Glomerular endothelial cell (primary cell): ENCODE measurements around the gene AHCYL1. TPM values are rescaled to one million over a fixed set of nuclear protein-coding genes. Genes with fewer than 3 reads are reported as not detected.

Experiments
- DNase-seq: peaks from one replicate; pipeline ENCODE4 v3.0.0-alpha.2; 2011; ENCODE audit warnings: low read depth, low spot score; ENCODE audit errors: extremely low read depth
- total RNA-seq: library from RNA; depleted of rRNA; stranded (reverse); fragments of >200 nt; gene quantifications from 2 replicates; pipeline ENCODE4 v1.2.3, GENCODE V29; 2015

The AHCYL1 gene
- total RNA-seq, 1 donor from 2014 or later, result 51.6 TPM

DNA sequence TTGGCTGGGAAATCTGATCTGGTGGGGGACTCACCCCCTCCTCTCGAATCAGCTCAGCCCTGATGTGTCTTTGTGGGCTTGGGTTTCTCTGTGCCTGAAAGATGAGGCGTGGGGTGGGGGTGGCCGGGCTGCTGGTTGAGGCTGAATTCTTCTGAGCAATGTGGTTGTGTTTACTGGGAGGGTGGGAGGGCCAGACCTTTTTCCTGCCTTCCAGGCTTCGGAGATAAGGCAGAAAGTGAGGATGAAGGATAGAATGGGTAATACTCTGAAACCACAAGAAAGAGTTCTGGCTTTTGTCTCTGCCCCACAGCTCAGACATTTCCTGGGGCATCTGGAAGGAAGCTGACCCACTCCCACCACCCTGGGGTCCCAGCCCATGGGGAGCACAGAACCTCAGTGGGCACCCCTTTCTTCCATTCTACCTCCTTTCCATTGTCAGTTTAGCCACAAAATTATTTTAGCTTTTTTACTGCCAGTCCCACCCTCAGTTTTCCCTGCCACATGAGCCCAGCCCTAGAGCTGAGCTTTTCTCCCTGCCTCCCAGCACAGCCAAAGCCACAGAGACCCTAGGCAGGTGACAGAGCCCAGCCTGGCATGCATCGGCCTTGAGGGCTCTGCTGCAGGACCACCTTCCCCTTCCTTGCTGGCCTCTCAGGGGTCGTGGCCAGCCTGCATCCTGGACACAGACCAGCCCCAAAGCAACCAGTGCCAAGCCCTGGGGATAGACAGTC, 74.7 kb downstream of the AHCYL1 start:
- no peak for DNase-seq

DNA sequence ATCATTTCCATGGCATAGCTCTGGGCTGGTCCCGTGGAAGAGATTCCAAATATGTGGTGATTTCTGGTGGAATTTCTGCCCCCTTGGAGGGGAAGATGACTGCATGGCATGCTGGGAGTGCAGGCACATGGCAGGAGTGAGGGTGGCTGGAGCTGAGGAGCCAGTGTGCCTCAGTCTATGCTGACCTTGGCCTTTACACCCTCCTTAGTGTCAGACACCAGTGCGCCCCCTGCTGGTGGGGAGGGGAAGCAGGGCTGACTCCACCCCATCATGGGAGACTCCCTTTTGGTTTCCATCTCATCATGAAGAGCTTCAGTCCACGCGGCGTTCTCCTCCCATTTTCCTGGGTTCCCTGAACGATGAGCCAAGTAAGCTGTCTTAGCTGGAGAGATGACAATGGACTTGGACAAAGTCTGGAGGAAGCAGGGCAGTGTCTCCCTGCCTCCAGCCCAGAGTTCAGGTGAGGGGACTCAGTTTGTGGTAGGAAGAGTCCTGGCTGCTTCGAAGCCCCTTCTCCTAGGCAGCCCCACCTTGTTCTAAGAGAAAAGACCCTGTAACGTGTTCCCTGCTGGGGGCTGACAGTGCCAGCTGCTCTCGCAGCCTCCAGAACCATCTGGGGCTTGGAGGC, 75.6 kb downstream of the AHCYL1 start:
- DNase-seq, result no peak

DNA sequence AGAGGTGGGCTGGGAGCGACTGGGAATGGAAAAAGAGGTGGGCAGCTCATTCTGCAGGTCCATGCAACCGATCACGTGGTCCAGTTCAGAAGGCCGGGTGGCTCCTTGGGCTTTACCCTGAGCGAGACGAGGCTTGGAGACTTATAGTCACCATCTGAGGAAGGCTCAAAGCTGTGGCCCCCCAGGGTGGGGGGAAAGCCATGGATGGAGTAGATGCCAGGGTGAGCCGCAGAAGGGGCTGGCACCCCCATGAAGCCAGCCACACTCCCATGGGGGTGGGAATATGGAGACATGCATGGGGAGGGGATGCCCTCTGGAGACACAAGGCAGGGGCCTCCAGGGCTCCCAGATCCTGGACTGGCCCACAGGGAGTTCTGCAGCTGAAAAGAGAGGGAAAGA, 76.1 kb downstream of the AHCYL1 start:
- no peak for DNase-seq

DNA sequence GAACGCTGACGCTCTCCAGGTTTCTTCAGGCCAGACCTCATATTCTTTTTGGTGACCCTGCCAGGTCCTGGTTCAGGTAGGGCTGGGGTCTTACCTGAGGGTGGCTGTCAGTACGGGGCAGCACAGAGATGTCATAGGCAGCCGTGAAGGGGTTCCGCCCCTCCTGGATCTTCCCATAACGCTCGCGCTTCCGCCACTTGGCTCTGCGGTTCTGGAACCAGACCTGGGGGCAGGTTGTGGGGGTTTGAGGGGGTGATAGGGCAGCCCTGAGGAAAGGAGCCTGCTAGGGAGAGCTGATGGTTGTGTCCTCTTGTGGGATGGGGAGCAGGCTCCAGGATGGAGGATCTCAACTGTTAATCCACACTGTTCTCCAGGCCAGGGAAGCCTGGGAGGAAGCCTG, 76.8 kb downstream of the AHCYL1 start:
- DNase-seq, result no peak

DNA sequence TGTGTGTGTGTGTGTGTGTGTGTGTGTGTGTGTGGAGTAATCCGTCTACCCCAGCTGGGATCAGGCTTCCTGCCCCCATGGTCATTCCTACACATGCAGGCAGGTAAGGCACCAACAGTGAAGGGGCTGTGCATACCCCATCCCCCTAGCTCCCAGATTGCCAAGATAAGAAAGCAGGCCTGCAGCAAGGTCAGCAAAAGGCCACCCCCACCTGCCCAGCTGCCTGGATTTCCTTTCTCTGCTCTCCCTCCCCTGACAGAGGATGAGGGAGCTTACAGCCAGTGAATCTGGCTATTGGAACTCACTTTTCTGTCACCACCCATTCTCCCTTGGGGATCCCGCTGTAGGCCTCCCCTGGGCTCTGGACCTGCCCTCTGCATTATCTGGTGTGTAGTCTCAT, 78.0 kb downstream of the AHCYL1 start:
- DNase-seq, result no peak

DNA sequence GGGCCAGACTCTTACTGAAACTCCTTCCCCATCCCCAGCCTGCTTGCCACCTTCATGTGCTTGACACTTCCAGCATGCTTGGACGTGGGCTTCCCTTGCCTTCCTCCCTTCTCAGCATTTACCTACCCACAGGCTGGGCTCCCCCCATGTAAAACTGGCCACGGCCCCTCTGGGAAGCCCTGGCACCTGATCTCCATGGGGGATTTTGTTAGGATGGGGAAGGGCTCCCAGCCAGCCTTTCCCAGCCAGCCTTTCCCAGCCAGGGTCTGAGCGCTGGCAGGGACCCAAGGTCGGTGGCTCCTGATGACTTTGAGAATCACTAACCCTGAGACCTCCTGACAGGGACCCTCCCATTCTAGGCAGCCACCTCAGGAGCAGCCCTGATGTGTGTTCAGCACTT, 79.2 kb downstream of the AHCYL1 start:
- DNase-seq, result no peak

DNA sequence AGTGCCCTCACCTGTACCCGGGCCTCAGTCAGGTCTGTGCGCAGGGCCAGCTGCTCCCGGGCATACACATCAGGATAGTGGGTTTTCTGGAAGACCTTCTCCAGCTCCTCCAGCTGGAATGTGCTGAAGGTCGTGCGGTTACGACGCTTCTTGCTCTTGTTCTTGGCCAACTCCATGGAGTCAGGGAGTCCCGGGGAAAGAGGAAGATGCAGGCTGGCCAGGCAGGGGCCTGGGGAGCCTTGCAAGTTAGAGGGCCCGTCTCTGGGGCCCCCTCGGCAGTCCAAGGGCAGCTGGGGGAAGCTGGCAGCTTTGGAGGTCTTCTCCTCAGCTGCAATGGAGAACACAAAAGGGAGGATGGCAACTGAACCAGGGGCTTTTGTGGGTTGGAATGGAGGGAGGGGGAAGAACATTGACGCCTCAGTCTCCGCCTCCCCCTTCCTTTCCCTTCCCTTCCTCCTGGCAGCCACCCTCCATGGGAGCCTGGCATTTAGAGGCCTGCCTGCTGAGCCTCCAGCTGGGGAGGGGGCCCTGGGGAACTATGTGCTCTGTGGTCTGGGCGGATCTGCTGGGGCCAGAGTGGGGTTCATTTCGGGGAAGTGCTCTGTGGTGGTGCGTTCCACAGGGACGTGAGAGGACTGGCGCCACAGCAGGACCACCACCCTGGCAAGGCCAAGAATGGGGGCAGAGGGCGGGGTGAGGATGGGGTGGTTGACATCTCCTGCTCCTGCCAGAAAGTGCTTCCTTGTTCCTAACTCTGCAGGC, 80.2 kb downstream of the AHCYL1 start:
- no peak for DNase-seq

DNA sequence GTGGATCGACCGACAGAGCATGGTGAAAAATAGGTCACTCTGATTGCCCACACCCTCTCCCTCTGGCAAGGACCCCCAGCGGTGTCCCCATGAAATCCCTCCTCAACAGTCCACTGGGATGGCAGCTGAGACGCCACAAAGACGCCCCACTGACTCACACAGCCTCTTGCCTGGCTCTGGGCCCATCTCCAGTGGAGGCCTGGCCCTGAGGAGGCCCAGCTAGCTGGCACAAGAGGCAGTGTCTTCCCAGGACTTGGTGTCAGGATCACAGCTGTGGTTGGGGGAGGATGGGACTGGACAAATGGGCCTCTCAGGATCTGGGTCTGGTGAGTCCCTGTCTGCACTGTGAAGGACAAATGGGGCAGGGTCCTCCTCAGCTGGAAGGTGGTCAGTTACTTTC, 81.3 kb downstream of the AHCYL1 start:
- DNase-seq, result no peak

DNA sequence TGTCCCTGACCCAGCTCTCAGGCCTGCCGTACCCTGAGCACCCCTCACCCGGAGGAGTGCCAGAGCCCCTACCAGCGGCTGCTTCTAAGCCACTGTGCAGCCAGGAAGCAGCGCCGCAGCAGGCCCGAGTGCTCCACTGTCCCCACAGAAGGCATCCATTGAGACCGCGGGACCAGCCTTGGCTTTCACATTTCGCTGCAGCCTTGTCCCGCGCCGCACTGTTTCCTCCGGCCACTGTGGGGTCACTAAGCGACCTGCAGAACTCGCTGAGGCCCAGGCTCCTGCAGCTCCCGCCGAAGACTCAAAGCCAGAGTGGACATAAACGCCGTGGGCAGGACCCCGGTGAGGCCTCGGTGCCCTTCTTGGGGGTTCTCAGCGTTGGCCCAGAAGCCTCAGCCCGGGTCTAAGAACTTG, 82.9 kb downstream of the AHCYL1 start:
- no peak for DNase-seq

DNA sequence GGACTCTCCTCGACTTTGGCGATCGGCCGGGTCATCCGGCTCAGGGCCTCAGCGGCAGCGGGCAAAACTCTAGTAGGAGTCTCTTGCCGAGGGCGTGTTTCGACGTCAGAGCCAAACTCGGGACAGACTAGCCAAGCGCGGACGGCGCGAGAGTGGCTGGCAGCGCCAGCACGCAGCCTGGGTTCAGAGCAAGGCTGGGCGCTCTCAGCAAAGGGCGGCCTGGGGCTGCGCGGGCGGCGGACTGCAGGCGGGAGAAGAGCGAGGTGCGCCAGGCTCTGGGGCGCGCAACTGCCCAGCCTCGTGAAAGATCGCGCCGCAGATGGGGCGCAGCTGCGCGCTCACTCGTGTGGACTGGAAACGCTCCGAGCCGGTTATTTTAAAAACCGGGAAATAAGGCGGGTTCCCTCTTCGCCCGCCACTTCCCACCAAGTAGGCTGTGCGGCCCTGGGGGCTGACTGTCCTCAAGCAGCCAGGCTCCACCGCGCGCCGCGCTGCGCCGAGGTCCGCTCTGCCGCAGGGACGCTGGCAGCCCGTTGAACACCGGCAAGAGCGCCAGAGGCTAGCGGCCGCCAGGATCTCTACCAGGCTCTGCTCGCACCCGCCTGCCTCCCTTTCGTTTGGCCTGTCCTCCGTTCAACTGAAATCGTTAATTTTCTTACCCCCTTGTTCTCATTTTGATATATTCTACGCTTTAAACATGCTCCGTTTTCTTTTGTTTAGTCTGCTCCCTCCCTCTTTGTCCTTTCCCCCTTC, 83.5 kb downstream of the AHCYL1 start:
- no peak for DNase-seq

DNA sequence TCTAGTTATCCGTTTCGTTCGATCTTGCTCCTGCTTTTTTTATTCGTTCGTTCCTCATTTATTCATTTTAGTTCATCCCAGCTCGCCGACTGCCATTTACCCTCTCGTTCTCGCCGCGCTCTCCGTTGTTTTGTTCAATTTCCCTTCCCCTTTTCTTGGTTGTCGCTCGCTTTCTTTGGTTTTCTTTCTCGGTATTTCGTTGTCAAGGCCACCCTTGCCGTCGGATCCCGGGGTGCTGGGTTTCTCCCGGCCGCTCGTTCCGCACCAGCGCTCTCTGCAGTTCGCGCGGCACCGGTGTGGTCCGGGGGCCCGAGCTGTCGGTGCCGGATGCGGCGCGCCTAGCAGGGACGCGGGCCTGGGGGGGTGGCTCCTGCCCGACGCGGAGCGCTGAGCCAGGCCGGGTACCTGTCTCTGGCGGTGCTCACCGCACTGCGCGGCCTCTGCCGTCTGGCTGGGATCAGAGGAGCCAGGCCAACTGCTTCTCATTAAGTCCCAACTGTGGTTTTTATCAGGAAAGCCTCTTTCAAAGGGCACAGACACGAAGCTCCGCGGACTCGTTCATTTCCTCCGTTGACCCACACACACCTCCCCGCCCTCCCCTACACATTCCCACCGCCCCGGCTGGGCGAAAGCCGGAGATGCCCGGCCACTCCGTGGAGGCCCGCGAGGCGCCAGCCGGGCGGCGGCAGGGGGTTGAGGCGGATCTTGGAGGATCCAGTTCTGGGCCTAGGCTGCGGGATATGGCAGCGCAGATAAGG, 84.3 kb downstream of the AHCYL1 start:
- DNase-seq, result no peak

DNA sequence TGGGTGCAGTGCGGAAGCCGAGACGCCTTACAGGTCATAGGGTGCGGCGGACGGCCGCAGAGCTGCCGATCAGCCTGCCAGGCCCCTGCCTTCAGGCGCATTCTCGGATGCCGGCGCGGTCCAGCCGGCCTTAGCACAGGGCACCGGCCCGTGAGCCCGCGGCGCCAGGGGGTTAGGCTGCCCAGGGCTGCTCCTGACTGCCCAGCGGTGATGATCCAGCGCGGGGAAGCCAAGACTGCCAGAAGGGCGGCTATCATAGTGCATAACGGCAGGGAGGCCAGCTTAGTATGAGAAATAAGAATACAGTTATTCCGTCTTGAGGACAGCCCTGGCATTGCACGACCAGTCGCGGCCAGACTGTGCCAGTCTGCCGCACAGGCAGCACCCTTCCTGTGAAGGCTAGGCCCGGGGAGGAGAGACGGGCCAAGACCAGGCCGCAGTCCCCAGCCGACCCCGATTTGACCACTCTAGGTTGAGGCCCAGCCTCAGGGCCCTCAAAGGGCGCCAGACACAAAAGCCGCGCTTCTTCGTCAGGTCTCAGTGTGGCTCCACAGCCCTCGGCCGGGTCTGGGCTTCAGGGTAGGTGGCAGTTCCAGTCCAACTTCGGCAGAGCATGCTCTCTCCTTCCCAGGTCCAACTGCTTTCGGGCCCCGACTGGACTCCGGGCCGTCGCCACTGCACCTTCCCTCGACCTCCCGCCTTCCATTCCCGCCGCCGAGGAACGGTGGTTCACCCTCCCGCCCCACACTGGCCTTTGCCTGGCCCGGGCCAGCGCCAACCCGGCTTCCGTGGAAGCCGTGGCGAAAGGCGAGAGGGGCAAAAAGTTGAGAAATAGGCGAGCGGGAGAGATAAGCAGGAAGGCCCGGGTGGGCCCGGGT, 85.1 kb downstream of the AHCYL1 start:
- DNase-seq, result no peak

DNA sequence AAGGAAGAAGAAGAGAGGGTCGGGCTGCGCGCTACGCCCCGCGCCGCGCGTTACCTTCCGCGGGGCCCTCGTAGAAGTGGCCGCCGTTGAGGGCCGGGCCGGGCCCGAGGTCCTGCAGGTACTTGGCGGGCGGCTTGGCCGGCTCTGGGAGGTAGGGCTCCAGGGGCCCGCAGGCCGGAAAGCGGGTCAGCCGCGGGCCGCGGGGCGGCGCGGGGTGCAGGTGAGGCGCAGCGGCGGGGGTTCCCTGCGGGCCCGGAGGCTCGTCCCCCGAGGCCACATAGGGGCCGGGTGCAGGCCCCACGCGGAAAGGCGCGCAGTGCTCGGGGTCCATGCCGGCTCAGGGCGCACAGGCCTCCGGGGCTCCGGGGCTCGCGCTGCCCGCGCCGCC, 85.7 kb downstream of the AHCYL1 start:
- DNase-seq, result no peak

DNA sequence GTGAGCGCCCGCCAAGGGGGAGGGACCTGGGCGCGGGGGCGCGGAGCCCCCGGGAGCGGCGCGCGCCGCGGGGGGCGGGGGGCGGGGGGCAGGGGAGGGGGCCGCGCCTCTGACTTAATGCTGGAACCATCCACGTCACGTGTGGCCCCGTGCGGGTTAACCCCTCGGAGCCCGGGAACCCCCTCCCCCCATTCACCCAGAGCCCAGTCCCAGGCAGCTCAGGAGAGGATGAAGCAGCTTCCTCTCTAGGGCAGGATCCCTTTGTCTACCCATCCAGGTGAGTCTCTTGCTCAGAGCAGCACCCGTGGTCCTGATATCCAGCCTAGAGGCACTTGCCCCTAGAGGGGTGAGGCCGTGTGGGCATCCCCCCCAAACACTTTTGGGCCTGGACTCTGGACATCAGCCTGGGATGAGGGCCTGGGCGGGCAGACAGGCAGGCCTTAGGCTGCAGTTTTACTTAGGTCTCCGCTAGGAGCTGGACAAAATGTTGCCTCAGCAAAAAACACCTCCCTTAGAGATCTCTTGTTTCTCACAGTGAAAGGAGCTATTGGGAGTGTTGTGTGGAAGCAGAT, 86.2 kb downstream of the AHCYL1 start, which contains the start of gene ALX3:
ALX3 (minus strand) TSS at position 2 of the 572 bp plus-strand sequence. CDS start 60 bp downstream, outside the sequence.
- DNase-seq, result no peak

Other genes starting within 250 kb of the AHCYL1 start
- 25.7 and 39.8 TPM in 2 replicates for gene GSTM3, start 243.7 kb upstream of the AHCYL1 start, total RNA-seq
- not detected in 2 replicates for gene EPS8L3, start 220.8 kb upstream of the AHCYL1 start, total RNA-seq
- 62.4 and 87.3 TPM in 2 replicates for gene CSF1, start 73.9 kb upstream of the AHCYL1 start, total RNA-seq
- 34.8 and 55.7 TPM in 2 replicates for gene STRIP1, start 49.9 kb downstream of the AHCYL1 start, total RNA-seq
- gene ALX3, start 85.9 kb downstream of the AHCYL1 start, total RNA-seq, result not detected in 2 replicates
- gene UBL4B, start 127.7 kb downstream of the AHCYL1 start, total RNA-seq, result not detected in 2 replicates
- gene SLC6A17, start 165.7 kb downstream of the AHCYL1 start, total RNA-seq, result 0.12 and 1.9 TPM in 2 replicates
- 6.0 and 12.0 TPM in 2 replicates for gene KCNC4, start 225.5 kb downstream of the AHCYL1 start, total RNA-seq